ENCODE measurements around the gene GUCY1A2. TPM values are rescaled to one million over a fixed set of nuclear protein-coding genes. Genes with fewer than 3 reads are reported as not detected.

Gene GUCY1A2
- total RNA-seq, 1 donor = 0.43 TPM

- peak; percentile 34 for DNase-seq (ENCODE audit: low read depth)
- TF ChIP-seq, protein P1, sequence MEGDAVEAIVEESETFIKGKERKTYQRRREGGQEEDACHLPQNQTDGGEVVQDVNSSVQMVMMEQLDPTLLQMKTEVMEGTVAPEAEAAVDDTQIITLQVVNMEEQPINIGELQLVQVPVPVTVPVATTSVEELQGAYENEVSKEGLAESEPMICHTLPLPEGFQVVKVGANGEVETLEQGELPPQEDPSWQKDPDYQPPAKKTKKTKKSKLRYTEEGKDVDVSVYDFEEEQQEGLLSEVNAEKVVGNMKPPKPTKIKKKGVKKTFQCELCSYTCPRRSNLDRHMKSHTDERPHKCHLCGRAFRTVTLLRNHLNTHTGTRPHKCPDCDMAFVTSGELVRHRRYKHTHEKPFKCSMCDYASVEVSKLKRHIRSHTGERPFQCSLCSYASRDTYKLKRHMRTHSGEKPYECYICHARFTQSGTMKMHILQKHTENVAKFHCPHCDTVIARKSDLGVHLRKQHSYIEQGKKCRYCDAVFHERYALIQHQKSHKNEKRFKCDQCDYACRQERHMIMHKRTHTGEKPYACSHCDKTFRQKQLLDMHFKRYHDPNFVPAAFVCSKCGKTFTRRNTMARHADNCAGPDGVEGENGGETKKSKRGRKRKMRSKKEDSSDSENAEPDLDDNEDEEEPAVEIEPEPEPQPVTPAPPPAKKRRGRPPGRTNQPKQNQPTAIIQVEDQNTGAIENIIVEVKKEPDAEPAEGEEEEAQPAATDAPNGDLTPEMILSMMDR (IDR thresholded peaks at IDR 0.05; ENCODE audit: insufficient read depth, low read depth, low read length) = no peak
- H3K4me3 ChIP-seq (ENCODE audit: low read depth, low read length) = no peak overlapping the region
Observed at GRCh38 chr11:106724293-106724892, 293.9 kb downstream of the GUCY1A2 start.

- DNase-seq (ENCODE audit: low read depth) = no peak
- H3K4me3 ChIP-seq (ENCODE audit: low read depth, low read length) = no peak overlapping the region
- TF ChIP-seq, protein P1 (IDR thresholded peaks at IDR 0.05; ENCODE audit: insufficient read depth, low read depth, low read length) = no peak
Observed at GRCh38 chr11:106723071-106723470, 295.2 kb downstream of the GUCY1A2 start.

DNA sequence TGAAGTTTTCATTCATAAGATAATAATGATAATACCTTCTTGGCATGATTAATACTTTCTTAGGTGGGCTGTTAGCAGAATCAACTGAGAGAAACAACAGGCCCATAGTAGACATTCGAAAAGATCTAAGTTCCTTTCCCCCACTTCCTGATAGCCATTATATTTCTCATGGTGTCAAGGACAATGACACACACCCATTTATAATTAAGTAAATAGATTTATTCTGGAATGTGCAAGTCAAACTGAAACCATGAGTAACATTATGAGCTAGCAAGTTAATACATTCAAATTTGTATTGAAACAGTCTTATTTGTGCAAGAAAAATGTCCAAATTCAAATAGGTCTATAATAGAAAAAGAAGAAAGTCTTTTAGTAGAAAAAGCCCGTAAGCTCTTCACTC, 301.1 kb downstream of the GUCY1A2 start:
- TF ChIP-seq, protein P1 (IDR thresholded peaks at IDR 0.05; ENCODE audit: insufficient read depth, low read depth, low read length) = no peak
- no peak overlapping the region for H3K4me3 ChIP-seq (ENCODE audit: low read depth, low read length)
- no peak for DNase-seq (ENCODE audit: low read depth)

DNA sequence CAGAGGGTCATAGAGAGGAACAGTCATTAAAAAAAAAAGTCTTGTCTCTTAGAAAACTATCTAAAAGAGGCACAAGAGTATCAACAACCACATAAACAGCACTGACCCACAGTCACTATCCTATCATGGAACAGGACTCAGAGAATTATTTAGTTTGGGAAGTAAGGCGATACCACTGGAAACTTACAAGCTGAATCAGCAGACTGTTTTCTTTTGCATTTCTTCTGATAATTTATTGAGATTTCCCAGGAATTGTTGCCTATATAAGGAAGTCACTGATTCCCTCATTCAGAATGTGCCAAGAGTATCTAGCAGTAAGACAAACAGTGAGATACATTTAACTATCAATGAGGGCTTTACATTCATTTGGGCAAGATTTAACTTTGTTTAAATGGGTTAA, 304.1 kb downstream of the GUCY1A2 start:
- TF ChIP-seq, protein P1 (IDR thresholded peaks at IDR 0.05; ENCODE audit: insufficient read depth, low read depth, low read length) = no peak
- peak; percentile 17 for DNase-seq (ENCODE audit: low read depth)
- no peak overlapping the region for H3K4me3 ChIP-seq (ENCODE audit: low read depth, low read length)

DNA sequence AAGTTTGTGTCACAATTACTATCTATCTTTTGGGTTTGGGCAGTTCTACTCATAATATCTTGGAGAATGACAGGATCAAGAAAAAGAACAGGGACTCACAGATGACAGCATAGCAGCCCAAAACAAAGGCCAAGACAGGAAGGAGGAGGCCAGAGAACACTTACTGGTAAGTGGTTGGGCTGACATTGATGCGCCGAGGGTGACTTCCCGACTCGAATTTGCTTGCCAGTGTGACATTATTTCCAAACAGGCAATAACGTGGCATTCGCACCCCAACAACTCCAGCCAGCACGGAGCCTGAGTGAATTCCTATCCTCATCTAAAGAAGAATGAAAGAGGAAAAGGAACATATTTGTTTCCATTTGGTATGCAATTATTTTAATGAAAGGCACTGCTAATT, 309.9 kb downstream of the GUCY1A2 start:
- TF ChIP-seq, protein P1 (IDR thresholded peaks at IDR 0.05; ENCODE audit: insufficient read depth, low read depth, low read length) = no peak
- no peak overlapping the region for H3K4me3 ChIP-seq (ENCODE audit: low read depth, low read length)
- no peak for DNase-seq (ENCODE audit: low read depth)

GRCh38 chr11:106706355-106706754, 311.9 kb downstream of the GUCY1A2 start:
- peak; percentile 78 for DNase-seq (ENCODE audit: low read depth)
- TF ChIP-seq, protein P1 (IDR thresholded peaks at IDR 0.05; ENCODE audit: insufficient read depth, low read depth, low read length) = no peak

GRCh38 chr11:106702805-106703204, 315.5 kb downstream of the GUCY1A2 start:
- no peak overlapping the region for H3K4me3 ChIP-seq (ENCODE audit: low read depth, low read length)
- TF ChIP-seq, protein P1 (IDR thresholded peaks at IDR 0.05; ENCODE audit: insufficient read depth, low read depth, low read length) = no peak
- DNase-seq (ENCODE audit: low read depth) = no peak

More at GRCh38 chr11:106706355-106706754, 311.9 kb downstream of the GUCY1A2 start:
- H3K4me3 ChIP-seq (ENCODE audit: low read depth, low read length) = no peak overlapping the region
